Activated T-helper 1 cell treated with anti-CD3 and anti-CD28 coated beads, Interleukin-12 subunit alpha, Interleukin-12 subunit beta, Interleukin-2, Interleukin-4 antibody, amounts not matched to agents 30 ng/mL and 10 ng/mL and 1 ng/mL, durations not matched to agents 14 hours and 24 hours and 36 hours (primary cell): ENCODE data around the gene C16orf74. TPM values are rescaled to one million over a fixed set of nuclear protein-coding genes. Genes with fewer than 3 reads are reported as not detected.

Experiments
- DNase-seq: peaks from one replicate; pipeline ENCODE4 v3.0.0; 2021; ENCODE audit warnings: low spot score
- H3K27ac Mint-ChIP-seq: one replicate; pipeline ENCODE4 v1.8.0; 2021; ENCODE audit warnings: mild to moderate bottlenecking, mixed read lengths
- H3K27me3 Mint-ChIP-seq: one replicate; pipeline ENCODE4 v1.8.0; 2022; ENCODE audit warnings: mild to moderate bottlenecking, moderate library complexity, mixed read lengths; ENCODE audit not compliant: insufficient read depth
- H3K36me3 Mint-ChIP-seq: one replicate; pipeline ENCODE4 v1.8.0; 2021; ENCODE audit warnings: low read depth, mixed read lengths
- H3K4me1 Mint-ChIP-seq: one replicate; pipeline ENCODE4 v1.8.0; 2021; ENCODE audit warnings: low read depth, mixed read lengths
- H3K4me3 Mint-ChIP-seq: one replicate; pipeline ENCODE4 v1.8.0; 2021; ENCODE audit warnings: mild to moderate bottlenecking, moderate library complexity, mixed read lengths
- H3K9me3 Mint-ChIP-seq: one replicate; pipeline ENCODE4 v1.8.0; 2021; ENCODE audit warnings: mixed read lengths
- intact Hi-C: fragments of 100-400 bp; cut with micrococcal nuclease; formaldehyde crosslinking; loops from one replicate; pipeline ENCODE4 v1.15.1; 2024
- total RNA-seq: library from RNA; stranded (reverse); gene quantifications from 2 replicates; pipeline ENCODE4 v1.2.3, GENCODE V29; 2022

The C16orf74 gene
- total RNA-seq, 1 donor from 2014 or later, result not detected

- no peaks in the 10 kb centered on the region for H3K4me1 Mint-ChIP-seq
- DNase-seq, result no peak
- H3K27me3 Mint-ChIP-seq, result no peaks in the 10 kb centered on the region
- intact Hi-C loops, result no loop called here
- H3K9me3 Mint-ChIP-seq, result no peaks in the 10 kb centered on the region
- H3K36me3 Mint-ChIP-seq, result no peaks in the 10 kb centered on the region
- H3K4me3 Mint-ChIP-seq, result no peak overlapping the region
- no peak overlapping the region for H3K27ac Mint-ChIP-seq
Measured at GRCh38 chr16:85768199-85768598, 17.3 kb upstream of the C16orf74 start.

- DNase-seq, result no peak
- intact Hi-C loops, result no loop called here
- H3K9me3 Mint-ChIP-seq, result no peaks in the 10 kb centered on the region
- no peaks in the 10 kb centered on the region for H3K36me3 Mint-ChIP-seq
- no peak overlapping the region for H3K4me3 Mint-ChIP-seq
- H3K27me3 Mint-ChIP-seq, result no peaks in the 10 kb centered on the region
- no peaks in the 10 kb centered on the region for H3K4me1 Mint-ChIP-seq
- no peak overlapping the region for H3K27ac Mint-ChIP-seq
Measured at GRCh38 chr16:85767531-85767930, 16.6 kb upstream of the C16orf74 start.

GRCh38 chr16:85765767-85766166, 14.9 kb upstream of the C16orf74 start:
- no peak overlapping the region for H3K4me3 Mint-ChIP-seq
- H3K4me1 Mint-ChIP-seq, result no peaks in the 10 kb centered on the region
- no peaks in the 10 kb centered on the region for H3K27me3 Mint-ChIP-seq
- no peak overlapping the region for H3K27ac Mint-ChIP-seq
- H3K9me3 Mint-ChIP-seq, result no peaks in the 10 kb centered on the region
- intact Hi-C loops, result no loop called here
- no peak for DNase-seq
- no peaks in the 10 kb centered on the region for H3K36me3 Mint-ChIP-seq

GRCh38 chr16:85765211-85765610, 14.3 kb upstream of the C16orf74 start:
- no peaks in the 10 kb centered on the region for H3K36me3 Mint-ChIP-seq
- no peaks in the 10 kb centered on the region for H3K27me3 Mint-ChIP-seq
- no peak for DNase-seq
- H3K9me3 Mint-ChIP-seq, result no peaks in the 10 kb centered on the region
- H3K4me1 Mint-ChIP-seq, result no peaks in the 10 kb centered on the region
- H3K4me3 Mint-ChIP-seq, result no peak overlapping the region
- no peak overlapping the region for H3K27ac Mint-ChIP-seq
- intact Hi-C loops, result no loop called here

DNA sequence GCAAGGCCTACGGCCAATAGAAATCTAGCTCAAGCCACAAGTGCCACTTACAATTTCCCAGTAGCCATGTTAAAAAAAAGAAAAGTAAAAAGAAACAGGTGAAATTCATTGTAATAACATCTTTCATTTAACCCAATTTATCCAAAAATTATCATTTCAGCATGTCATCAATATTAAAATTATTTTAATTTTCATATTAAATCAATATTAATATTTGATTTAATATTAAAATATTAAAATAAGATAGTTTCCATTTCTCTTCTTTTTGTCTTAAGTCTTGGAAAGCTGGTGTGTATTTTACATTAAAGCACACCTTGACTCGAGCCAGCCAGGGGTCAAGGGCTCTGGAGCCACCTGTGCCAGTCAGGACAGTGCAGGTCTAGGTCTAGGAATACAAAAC, 12.7 kb upstream of the C16orf74 start:
- Mint-ChIP-seq H3K36me3 (no peaks in the 10 kb centered on the region), H3K9me3 (no peaks in the 10 kb centered on the region), H3K4me3 (no peak overlapping the region), H3K4me1 (no peaks in the 10 kb centered on the region), H3K27ac (no peak overlapping the region), H3K27me3 (peaks cover 13% of the 10 kb centered on the region)
- intact Hi-C loops, result no loop called here
- DNase-seq, result no peak

- intact Hi-C loops, result no loop called here
- H3K9me3 Mint-ChIP-seq, result no peaks in the 10 kb centered on the region
- H3K4me1 Mint-ChIP-seq, result no peaks in the 10 kb centered on the region
- H3K27ac Mint-ChIP-seq, result no peak overlapping the region
- H3K36me3 Mint-ChIP-seq, result no peaks in the 10 kb centered on the region
- no peak for DNase-seq
- H3K27me3 Mint-ChIP-seq, result peaks cover 13% of the 10 kb centered on the region
- no peak overlapping the region for H3K4me3 Mint-ChIP-seq
Measured at GRCh38 chr16:85762970-85763369, 12.1 kb upstream of the C16orf74 start.

GRCh38 chr16:85761861-85762260, 11.0 kb upstream of the C16orf74 start:
- no peak for DNase-seq
- Mint-ChIP-seq H3K36me3 (no peaks in the 10 kb centered on the region), H3K27me3 (peaks cover 18% of the 10 kb centered on the region), H3K9me3 (no peaks in the 10 kb centered on the region), H3K27ac (no peak overlapping the region), H3K4me3 (no peak overlapping the region), H3K4me1 (no peaks in the 10 kb centered on the region)
- intact Hi-C loops, result no loop called here

DNA sequence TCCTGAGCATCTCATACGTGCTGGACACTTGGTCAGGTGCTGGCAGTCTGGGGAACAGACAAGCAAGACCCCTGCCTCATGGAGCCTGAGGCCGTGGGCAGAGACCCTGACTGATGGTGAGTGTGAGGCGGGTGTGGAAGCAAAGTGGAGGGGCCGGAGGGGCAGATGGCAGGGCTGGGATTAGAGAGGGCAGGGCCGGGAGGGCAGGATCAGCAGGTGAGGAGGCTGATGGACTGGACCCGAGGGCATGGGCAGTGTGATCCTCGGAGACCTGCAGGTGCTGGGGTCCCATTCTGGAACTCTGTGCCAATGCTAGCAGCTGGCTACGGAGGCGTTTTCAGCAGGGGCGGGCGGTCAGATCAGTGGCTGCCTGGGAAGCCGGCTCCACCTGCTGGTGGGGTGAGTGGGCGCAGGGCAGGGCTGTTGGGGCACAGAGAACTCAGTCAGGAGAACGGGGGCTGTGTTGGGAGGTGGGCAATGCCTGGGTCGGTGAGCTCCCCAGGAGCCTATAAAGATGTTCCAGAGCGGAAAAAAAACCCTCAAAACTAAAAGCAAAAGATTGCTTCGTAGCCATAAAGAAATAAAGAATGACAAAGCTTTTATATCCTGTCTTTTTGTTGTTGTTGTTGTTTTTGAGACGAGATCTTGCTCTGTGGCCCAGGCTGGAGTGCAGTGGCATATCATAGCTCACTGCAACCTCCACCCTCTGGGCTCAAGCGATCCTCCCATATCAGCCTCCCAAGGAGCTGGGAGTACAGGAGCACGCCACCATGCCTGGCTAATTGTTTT, 8.9 kb upstream of the C16orf74 start:
- Mint-ChIP-seq H3K4me1 (no peaks in the 10 kb centered on the region), H3K27me3 (peaks cover 18% of the 10 kb centered on the region), H3K27ac (no peak overlapping the region), H3K4me3 (no peak overlapping the region), H3K36me3 (no peaks in the 10 kb centered on the region), H3K9me3 (no peaks in the 10 kb centered on the region)
- intact Hi-C loops, result no loop called here
- no peak for DNase-seq

DNA sequence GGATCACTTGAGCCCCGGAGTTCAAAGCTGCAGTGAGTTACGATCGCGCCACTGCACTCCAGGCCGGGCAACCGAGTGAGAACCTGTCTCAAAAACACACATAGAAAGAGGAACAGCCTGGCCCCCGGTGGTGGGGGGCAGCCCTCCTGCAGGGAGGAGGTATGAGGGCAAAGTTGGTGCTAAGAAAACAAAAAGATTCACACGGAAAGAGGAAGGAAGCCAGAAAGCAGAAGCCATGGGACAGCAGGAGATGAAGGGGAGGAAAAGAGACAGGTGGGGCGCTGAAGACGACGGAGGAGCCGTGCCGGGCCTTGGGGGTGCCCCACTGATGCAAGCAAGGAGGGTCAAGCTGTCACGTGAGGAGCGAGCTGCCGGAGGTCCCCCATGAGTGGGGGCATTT, 8.2 kb upstream of the C16orf74 start:
- Mint-ChIP-seq H3K27ac (no peak overlapping the region), H3K9me3 (no peaks in the 10 kb centered on the region), H3K36me3 (no peaks in the 10 kb centered on the region), H3K4me1 (no peaks in the 10 kb centered on the region), H3K27me3 (peaks cover 18% of the 10 kb centered on the region), H3K4me3 (no peak overlapping the region)
- no peak for DNase-seq
- intact Hi-C loops, result no loop called here

GRCh38 chr16:85757341-85757822, 6.5 kb upstream of the C16orf74 start:
- DNase-seq, result no peak
- intact Hi-C loops, result no loop called here
- peaks cover 34% of the 10 kb centered on the region for H3K27me3 Mint-ChIP-seq
- no peaks in the 10 kb centered on the region for H3K9me3 Mint-ChIP-seq
- no peaks in the 10 kb centered on the region for H3K36me3 Mint-ChIP-seq
- no peak overlapping the region for H3K27ac Mint-ChIP-seq
- H3K4me1 Mint-ChIP-seq, result no peaks in the 10 kb centered on the region
- no peak overlapping the region for H3K4me3 Mint-ChIP-seq

GRCh38 chr16:85755929-85756768, 5.3 kb upstream of the C16orf74 start:
- intact Hi-C loops, result no loop called here
- Mint-ChIP-seq H3K27ac (no peak overlapping the region), H3K4me1 (no peaks in the 10 kb centered on the region), H3K27me3 (peaks cover 40% of the 10 kb centered on the region), H3K9me3 (no peaks in the 10 kb centered on the region), H3K4me3 (no peak overlapping the region), H3K36me3 (no peaks in the 10 kb centered on the region)
- no peak for DNase-seq

GRCh38 chr16:85754413-85754812, 3.5 kb upstream of the C16orf74 start:
- no peaks in the 10 kb centered on the region for H3K9me3 Mint-ChIP-seq
- DNase-seq, result no peak
- no peaks in the 10 kb centered on the region for H3K4me1 Mint-ChIP-seq
- H3K27ac Mint-ChIP-seq, result no peak overlapping the region
- no peaks in the 10 kb centered on the region for H3K36me3 Mint-ChIP-seq
- no peak overlapping the region for H3K4me3 Mint-ChIP-seq
- intact Hi-C loops, result no loop called here
- peaks cover 40% of the 10 kb centered on the region for H3K27me3 Mint-ChIP-seq

DNA sequence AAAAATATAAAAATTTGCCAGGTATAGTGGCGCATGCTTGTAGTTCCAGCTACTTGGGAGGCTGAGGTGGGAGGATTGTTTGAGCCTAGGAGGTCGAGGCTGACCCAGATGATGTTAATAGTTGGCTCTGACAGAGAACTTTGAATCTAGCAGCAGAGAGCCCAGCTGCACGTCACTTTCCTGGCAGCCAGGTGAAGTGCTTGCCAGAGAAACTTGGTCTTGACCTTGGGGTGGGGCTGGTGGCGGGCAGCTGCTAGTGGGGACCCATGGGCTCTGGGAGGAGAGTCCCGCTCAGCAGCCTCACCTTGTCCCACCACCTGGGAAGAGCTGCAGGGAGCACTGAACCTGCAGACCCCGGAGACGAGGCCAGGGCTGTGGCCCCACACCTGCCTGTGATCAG, 3.1 kb upstream of the C16orf74 start:
- Mint-ChIP-seq H3K36me3 (no peaks in the 10 kb centered on the region), H3K27ac (no peak overlapping the region), H3K9me3 (no peaks in the 10 kb centered on the region), H3K27me3 (peaks cover 38% of the 10 kb centered on the region), H3K4me3 (no peak overlapping the region), H3K4me1 (no peaks in the 10 kb centered on the region)
- intact Hi-C loops, result no loop called here
- DNase-seq, result no peak
